ENCODE data around the gene LIG1.
"Not testable (repeated sequence)": the region's sequence is repeated elsewhere in the genome, so short reads cannot be mapped to it uniquely, and the experiment has no call there.

The LIG1 gene

DNA sequence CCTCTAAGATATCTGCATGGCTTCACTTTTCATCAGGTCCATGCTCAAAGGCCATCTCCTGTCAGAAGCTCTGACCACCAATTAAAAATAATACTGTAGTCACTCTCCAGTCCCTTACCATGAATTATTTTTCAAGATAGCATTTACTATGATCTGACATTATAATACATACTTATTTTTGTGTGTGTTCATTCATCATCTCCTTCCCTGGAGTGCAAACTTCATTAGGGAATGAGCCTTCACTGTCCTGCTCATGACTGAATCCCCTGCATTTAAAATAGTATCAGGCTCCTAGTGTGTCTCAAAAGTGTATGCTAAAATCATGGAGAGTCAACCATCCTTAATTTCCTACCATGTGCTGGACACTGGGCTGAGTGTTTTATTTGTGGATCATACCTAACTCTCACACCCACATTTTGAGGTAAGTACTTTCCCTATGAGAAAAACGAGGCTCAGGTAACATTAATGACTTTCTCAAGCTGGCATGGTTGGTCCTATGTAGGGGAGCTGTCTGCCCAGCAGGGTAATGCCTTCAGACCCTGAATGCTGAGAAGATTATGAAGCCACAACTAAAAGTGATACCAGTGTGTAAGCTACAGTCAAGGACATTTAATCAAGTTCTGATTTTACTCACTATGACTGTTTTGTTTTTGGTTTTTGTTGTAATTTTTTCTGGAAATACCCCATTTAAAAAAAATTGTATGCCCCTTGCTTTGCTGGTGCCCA lies 75.9 kb downstream of the LIG1 start:
- H3K4me3 ChIP-seq (ENCODE audit: low read length), result no peak overlapping the region
- no peak for TF ChIP-seq ZNF274 (IDR thresholded peaks at IDR 0.05; ENCODE audit: low read depth, low read length)

DNA sequence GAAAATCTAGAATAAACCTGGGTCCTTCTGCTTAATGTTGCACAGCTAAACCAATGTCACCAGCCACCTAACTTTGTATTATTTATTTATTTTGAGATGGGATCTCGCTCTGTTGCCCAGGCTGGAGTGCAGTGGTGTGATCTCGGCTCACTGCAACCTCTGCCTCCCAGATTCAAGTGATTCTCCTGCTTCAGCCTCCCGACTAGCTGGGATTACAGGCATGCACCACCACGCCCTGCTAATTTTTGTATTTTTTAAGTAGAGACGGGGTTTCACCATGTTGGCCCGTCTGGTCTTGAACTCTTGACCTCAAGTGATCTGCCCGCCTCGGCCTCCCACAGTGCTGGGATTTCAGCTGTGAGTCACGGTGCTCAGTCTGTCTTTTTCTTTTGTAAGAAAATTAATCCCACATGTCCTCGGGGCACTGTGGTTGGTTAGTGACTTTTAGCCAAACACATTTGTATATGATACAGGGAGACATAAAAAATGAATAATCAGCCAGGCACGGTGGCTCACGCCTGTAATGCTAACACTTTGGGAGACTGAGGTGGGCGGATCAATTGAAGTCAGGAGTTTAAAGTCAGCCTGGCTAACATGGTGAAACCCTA lies 78.9 kb downstream of the LIG1 start:
- not testable (repeated sequence) for H3K4me3 ChIP-seq (ENCODE audit: low read length)

DNA sequence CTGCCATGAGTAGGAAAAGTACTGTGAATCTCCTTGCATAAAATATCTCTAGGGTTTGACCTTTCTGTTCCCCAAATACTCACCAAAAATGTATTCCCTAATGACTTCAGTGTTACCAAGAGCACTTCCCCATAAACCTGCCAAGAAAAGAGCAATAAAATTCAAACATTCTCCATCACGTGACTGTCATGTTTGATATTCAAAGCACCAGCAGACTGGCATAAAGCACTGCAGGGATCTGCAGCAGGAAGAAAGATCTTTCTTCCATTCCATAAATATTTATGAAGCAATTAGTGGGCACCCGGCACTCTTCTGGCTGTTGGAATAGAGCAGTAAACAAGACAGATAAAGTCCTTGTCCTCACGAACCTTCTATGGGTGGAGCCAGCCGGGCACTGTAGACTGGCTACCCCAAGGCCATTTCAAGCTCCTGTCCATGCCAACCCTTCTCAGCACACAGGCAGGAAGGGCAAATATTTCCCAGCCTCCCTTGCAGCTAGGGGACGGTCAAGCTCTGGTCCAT lies 79.8 kb downstream of the LIG1 start:
- TF ChIP-seq ZNF274 (IDR thresholded peaks at IDR 0.05; ENCODE audit: low read depth, low read length), result no peak

DNA sequence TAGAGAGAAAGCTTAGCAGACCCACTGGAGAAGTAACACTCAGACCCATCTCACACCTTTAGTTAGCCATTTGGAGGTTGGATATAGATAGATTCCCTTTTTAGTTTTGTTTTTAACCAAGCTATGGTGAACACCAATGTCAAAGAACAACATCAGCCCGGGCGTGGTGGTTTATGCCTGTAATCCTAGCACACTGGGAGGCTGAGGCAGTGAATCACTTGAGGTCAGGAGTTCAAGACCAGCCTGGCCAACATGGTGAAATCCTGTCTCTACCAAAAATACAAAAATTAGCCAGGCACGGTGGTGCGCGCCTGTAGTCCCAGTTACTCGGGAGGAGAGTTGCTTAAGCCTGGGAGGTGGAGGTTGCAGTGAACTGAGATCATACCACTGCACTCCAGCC lies 81.2 kb downstream of the LIG1 start:
- H3K4me3 ChIP-seq (ENCODE audit: low read length), result not testable (repeated sequence)

More for the DNA sequence above, 79.8 kb downstream of the LIG1 start:
- no peak overlapping the region for H3K4me3 ChIP-seq (ENCODE audit: low read length)

DNA sequence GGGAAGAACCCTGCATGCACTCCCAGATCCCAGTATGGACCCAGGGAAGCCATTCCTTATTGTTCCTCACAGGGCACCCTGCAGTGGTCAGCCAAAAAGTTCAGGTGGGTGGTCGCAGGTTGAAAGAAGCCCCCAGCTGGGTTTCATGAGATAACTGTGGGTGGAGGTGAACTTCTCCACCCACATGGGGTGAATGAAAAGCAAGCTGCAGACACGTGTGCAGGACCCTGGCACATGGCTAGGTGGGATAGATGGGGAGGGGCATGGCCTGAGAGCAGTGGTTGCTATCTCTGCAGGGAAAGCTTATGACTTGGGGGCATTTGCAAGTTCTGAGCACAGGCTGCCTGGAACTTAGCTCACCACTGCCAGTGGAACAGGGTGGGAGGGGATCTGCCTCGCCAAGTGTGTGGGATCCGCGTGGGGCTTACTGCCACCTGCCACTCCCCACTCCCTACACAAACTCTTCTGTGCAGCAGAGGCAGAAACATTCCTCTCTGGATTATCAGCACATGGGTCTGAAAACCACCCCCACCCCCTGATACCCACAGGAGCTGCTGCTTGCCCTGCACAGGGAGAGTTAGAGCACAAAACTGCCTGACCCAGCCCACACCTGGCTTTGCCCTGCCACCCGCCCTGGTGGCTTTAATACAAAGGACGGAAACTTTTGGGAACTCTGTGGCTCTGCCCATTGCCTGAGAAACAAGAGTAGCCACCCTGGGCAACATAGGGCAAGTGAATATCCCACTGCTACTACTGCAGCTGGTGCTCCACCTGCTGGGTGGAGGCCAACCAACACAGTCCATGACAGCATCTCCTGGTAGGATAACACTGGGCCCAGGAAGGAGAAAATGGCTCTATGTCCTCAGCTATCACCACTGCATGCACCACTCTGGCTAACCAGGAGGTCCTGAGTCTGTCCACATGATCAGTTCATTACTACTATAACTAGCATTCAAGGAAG lies 84.0 kb downstream of the LIG1 start:
- TF ChIP-seq ZNF274 (IDR thresholded peaks at IDR 0.05; ENCODE audit: low read depth, low read length), result no peak
- H3K4me3 ChIP-seq (ENCODE audit: low read length), result no peak overlapping the region

DNA sequence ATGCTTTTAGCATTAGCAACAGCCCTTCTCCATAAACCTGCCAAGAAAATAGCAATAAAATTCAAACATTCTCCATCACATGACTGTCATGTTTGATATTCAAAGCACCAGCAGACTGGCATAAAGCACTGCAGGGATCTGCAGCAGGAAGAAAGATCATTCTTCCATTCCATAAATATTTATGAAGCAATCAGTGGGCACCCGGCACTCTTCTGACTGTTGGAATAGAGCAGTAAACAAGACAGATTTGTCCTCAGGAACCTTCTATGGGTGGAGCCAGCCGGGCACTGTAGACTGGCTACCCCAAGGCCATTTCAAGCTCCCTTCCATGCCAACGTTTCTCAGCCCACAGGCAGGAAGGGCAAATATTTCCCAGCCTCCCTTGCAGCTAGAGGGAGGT lies 85.1 kb downstream of the LIG1 start:
- no peak for TF ChIP-seq ZNF274 (IDR thresholded peaks at IDR 0.05; ENCODE audit: low read depth, low read length)

DNA sequence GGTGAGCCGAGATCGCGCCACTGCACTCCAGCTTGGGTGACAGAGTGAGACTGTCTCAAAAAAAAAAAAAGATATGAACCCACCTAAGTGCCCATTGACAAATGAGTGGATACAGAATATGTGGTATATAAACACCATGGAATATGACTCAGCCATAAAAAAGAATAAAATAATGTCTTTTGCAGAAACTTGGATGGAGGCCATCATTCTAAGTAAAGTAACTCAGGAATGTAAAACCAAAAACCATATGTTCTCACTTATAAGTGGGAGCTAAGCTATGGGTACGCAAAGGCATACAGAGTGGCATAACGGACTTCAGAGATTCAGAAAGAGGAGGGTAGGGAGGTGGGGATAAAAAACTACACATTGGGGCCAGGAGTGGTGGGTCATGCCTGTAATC lies 89.0 kb downstream of the LIG1 start:
- no peak for TF ChIP-seq ZNF274 (IDR thresholded peaks at IDR 0.05; ENCODE audit: low read depth, low read length)
- H3K4me3 ChIP-seq (ENCODE audit: low read length), result no peak overlapping the region

More for the DNA sequence above, 85.1 kb downstream of the LIG1 start:
- no peak overlapping the region for H3K4me3 ChIP-seq (ENCODE audit: low read length)

DNA sequence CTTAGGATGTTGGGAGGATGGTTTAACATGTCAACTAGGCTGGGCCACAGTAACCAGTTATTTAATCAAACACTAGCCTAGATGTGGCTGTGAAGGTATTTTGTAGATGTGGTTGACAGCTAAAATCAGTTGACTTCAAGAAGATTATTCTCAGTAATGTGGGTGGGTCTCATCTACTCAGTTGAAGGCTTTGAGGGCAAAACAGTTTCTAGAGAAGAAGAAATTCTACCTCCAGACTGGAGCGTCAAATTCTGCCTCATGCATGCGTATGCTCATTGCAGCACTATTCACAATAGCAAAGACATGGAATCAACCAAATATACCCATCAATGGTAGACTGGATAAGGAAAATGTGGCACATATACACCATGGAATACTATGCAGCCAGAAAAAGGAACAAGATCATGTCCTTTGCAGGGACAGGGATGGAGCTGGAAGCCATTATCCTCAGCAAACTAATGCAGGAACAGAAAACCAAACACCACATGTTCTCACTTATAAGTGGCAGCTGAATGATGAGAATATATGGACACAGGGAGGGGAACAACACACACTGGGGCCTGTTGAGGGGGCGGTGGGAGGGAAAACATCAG lies 99.9 kb downstream of the LIG1 start:
- not testable (repeated sequence) for H3K4me3 ChIP-seq (ENCODE audit: low read length)

DNA sequence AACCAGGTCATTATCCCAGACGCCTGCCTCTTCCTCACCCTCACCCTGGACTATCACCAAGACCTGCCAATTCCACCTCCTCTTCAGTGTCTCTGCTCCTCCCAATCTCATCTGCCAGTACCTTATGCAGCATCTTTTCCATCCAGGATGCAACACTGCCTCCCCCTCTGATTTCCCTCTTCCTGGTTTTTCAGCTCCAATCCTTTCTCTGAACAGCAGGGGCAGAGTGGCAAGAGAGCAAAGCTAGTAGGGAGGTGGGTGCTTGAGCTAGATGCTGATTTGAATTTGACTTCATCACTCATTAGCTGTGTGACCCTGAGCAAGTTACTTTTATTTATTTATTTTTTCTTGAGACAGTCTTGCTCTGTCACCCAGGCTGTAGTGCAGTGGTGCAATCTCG lies 100.7 kb downstream of the LIG1 start:
- no peak overlapping the region for H3K4me3 ChIP-seq (ENCODE audit: low read length)
- TF ChIP-seq ZNF274 (IDR thresholded peaks at IDR 0.05; ENCODE audit: low read depth, low read length), result no peak

Measured in GM08714 (cell line).